Measurements from ENCODE around the gene FEN1.

- TF ChIP-seq CTCF (conservative IDR thresholded peaks at IDR 0.05 in 1 of 2, IDR thresholded peaks at IDR 0.05 in 1 of 2; ENCODE audit: low read depth in 1 of 2, low read length in 2 of 2) (no peak), EZH2 (IDR thresholded peaks at IDR 0.05; ENCODE audit: low read length, missing control alignments) (no peak)
Measured at GRCh38 chr11:61773356-61773755, 19.4 kb upstream of the FEN1 start.

Data from fibroblast of lung (primary cell).